ENCODE data around the gene GAD2. TPM values are rescaled to one million over a fixed set of nuclear protein-coding genes. Genes with fewer than 3 reads are reported as not detected.

GAD2 gene
- total and polyA plus RNA-seq, 12 donors: not detected

DNA sequence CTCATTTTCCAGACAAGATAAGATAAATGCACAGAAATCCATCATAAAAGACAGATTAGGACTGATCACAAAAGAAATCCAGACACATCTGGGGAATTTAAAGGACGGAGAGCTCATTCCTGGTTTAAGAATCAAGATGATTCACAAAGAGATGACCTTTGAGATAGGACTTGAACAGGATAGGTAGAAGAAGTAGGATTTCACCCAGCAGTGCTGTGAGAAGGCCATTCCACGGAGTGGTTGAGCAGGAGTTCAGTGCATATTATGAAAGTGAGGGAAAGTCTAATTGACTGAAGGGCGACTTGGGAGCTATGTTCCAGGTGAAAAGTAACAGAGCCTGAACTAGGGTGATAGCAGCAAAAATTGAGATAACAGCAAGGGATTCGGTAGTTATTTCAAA, 73.7 kb downstream of the GAD2 start:
- TF ChIP-seq, protein P1, sequence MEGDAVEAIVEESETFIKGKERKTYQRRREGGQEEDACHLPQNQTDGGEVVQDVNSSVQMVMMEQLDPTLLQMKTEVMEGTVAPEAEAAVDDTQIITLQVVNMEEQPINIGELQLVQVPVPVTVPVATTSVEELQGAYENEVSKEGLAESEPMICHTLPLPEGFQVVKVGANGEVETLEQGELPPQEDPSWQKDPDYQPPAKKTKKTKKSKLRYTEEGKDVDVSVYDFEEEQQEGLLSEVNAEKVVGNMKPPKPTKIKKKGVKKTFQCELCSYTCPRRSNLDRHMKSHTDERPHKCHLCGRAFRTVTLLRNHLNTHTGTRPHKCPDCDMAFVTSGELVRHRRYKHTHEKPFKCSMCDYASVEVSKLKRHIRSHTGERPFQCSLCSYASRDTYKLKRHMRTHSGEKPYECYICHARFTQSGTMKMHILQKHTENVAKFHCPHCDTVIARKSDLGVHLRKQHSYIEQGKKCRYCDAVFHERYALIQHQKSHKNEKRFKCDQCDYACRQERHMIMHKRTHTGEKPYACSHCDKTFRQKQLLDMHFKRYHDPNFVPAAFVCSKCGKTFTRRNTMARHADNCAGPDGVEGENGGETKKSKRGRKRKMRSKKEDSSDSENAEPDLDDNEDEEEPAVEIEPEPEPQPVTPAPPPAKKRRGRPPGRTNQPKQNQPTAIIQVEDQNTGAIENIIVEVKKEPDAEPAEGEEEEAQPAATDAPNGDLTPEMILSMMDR (IDR thresholded peaks at IDR 0.05): no peak
- TF ChIP-seq POLR2A (IDR thresholded peaks at IDR 0.05): no peak
- no peak for DNase-seq
- Histone ChIP-seq H3K4me1 (replicated peaks in 1 of 2) (no peaks in the 10 kb centered on the region), H3K27me3 (no peaks in the 10 kb centered on the region), H3K27ac (no peak overlapping the region), H3K9me3 (replicated peaks in 1 of 3) (no peaks in the 10 kb centered on the region), H3K36me3 (replicated peaks in 1 of 2) (no peaks in the 10 kb centered on the region), H3K4me3 (no peak overlapping the region)
- intact Hi-C loops (cut with DNase I): no loop called here
- WGBS, 4 donors: 51 to 61% (median 59%) methylated on average over 4 of the region's 4 CpGs

DNA sequence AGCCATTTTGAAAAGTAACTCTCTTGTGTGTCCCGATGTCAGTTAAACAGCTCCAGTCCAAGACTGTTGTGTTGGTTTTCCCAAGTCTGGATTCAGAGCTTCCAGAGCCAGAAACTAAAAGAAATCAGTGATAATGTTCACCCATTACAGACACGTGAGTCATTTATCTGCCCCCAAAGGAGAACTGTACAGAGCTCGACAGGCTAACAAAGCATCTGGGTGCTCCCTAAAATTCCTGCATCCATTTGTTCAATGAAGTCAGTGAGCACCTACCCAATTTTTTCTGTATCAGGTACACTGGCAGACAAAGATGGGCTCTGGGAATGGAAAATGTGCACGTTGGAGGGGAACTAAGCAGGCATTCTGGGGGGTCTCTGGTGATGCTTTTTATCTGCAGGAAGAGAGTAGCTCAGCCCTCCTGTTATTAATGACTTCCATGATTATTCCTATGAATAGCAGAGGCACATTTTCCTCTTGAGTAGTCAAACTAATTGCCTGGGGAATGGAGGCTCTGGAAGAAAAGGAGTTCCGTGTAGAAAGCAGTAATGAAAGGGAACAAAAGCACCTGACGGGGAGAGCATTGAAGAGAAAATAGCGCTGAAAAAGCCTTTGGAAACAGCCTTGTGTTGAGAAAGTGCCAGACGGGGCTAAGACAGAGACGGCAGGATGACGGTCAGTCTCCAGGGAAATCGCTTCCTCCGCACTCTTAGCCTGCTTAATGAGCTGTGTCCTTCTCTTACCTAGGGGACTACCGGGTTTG, 75.3 kb downstream of the GAD2 start:
- no peaks in the 10 kb centered on the region for H3K27me3 ChIP-seq
- TF ChIP-seq, protein P1 (IDR thresholded peaks at IDR 0.05): no peak
- TF ChIP-seq POLR2A (IDR thresholded peaks at IDR 0.05): no peak
- intact Hi-C loops (cut with DNase I): no loop called here
- DNase-seq: no peak
- H3K4me1 ChIP-seq (replicated peaks in 1 of 2): no peaks in the 10 kb centered on the region
- H3K4me3 ChIP-seq: no peak overlapping the region
- no peaks in the 10 kb centered on the region for H3K9me3 ChIP-seq (replicated peaks in 1 of 3)
- WGBS, 4 donors: 54 to 62% (median 59%) methylated on average over 13 of the region's 13 CpGs
- no peaks in the 10 kb centered on the region for H3K36me3 ChIP-seq (replicated peaks in 1 of 2)
- no peak overlapping the region for H3K27ac ChIP-seq

DNA sequence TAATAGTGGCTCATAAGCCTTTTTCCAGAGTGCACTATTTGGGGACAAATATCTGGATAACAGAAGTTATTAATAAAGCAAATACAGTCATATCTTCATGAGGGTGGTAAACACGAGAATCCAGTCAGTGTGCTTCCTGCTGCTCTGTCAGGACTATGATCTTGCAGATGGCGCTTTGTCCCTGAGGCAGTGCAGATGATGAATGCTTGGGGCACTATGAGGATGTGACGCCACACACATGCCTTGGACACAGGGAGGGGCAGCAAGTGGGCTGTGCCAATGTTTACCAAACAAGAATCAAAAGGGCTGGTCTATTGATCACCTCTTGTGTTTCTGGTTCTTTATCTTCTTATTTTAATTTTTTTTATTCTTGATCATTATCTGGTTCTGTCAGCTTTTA, 79.8 kb downstream of the GAD2 start:
- H3K4me1 ChIP-seq (replicated peaks in 1 of 2): no peaks in the 10 kb centered on the region
- no peak for DNase-seq
- intact Hi-C loops (cut with DNase I): no loop called here
- no peaks in the 10 kb centered on the region for H3K36me3 ChIP-seq (replicated peaks in 1 of 2)
- 59 to 77% (median 66%) methylated on average over 3 of the region's 3 CpGs for WGBS, 4 donors
- TF ChIP-seq, protein P1 (IDR thresholded peaks at IDR 0.05): no peak
- no peak for TF ChIP-seq POLR2A (IDR thresholded peaks at IDR 0.05)
- H3K4me3 ChIP-seq: no peak overlapping the region
- H3K9me3 ChIP-seq (replicated peaks in 1 of 3): no peaks in the 10 kb centered on the region
- H3K27me3 ChIP-seq: no peaks in the 10 kb centered on the region
- H3K27ac ChIP-seq: no peak overlapping the region

DNA sequence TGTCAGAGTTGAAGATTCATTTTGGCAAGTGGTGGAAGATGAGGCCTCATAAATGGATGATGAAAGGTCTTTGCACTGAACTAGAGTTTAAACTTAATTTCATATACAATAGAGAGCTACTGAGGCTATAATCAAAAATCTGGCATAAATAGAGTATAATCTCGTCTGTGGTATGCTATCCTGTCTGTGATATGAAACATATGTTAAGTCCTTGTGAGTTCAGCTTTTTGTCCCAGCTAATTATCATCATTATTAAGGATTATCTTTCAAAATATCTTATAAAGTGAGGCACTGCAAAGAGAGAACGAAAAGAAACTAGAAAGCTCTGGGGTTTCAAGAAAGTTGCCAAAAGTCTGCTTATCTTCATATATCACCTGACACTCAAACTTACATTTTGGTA, 83.4 kb downstream of the GAD2 start:
- no peak overlapping the region for H3K4me3 ChIP-seq
- no peak for DNase-seq
- intact Hi-C loops (cut with DNase I): no loop called here
- H3K36me3 ChIP-seq (replicated peaks in 1 of 2): no peaks in the 10 kb centered on the region
- WGBS, 4 donors: 47 to 57% (median 52%) methylated on average over 2 of the region's 2 CpGs
- no peak for TF ChIP-seq POLR2A (IDR thresholded peaks at IDR 0.05)
- TF ChIP-seq, protein P1 (IDR thresholded peaks at IDR 0.05): no peak
- no peak overlapping the region for H3K27ac ChIP-seq
- no peaks in the 10 kb centered on the region for H3K4me1 ChIP-seq (replicated peaks in 1 of 2)
- H3K27me3 ChIP-seq: no peaks in the 10 kb centered on the region
- H3K9me3 ChIP-seq (replicated peaks in 1 of 3): no peaks in the 10 kb centered on the region
